ENCODE results near the gene SUN5. TPM values are rescaled to one million over a fixed set of nuclear protein-coding genes. Genes with fewer than 3 reads are reported as not detected.

SUN5 gene
- total RNA-seq, 1 experiment from 2014 or later, result not detected

DNA sequence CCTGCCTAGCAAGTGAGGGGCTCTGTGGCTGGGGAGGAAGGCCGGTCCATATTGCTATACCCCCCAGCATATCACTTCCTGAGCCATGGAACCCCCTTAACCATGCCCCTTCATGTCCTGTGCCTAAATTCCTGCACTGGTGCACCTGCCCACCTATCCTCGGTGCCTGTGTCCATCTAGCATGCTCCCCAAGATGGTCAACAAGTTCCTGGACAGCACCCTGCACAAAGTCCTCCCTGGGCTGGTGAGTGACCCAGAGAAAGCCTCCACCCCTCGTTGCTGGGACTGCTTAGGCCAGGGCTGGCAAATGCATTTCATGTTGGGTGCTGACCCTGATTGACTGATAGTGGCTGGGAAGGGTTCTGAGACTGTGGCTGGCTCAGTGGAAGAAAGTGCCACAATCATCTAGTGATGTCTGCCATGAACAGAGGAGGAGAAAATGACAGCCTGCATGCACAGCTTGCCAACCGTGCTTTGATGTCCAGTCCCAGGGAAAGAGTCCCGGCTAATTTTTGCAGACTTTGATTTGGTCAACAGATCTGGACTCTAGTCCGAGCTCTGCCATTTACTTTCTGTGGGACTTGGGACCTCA, 30.8 kb upstream of the SUN5 start:
- H3K27ac Mint-ChIP-seq, result no peak overlapping the region

More for the DNA sequence above, 30.8 kb upstream of the SUN5 start:
- no peak overlapping the region for H4K8ac ChIP-seq (replicated peaks; ENCODE audit: insufficient read length, low read depth, low read length)
- H3K4me1 ChIP-seq (ENCODE audit: insufficient read depth, low read length), result no peaks in the 10 kb centered on the region
- H3K27ac ChIP-seq (ENCODE audit: insufficient read length, low read depth, low read length), result no peak overlapping the region
- no peaks in the 10 kb centered on the region for H3K79me2 ChIP-seq (ENCODE audit: insufficient read depth, low read length)
- TF ChIP-seq, protein P1, sequence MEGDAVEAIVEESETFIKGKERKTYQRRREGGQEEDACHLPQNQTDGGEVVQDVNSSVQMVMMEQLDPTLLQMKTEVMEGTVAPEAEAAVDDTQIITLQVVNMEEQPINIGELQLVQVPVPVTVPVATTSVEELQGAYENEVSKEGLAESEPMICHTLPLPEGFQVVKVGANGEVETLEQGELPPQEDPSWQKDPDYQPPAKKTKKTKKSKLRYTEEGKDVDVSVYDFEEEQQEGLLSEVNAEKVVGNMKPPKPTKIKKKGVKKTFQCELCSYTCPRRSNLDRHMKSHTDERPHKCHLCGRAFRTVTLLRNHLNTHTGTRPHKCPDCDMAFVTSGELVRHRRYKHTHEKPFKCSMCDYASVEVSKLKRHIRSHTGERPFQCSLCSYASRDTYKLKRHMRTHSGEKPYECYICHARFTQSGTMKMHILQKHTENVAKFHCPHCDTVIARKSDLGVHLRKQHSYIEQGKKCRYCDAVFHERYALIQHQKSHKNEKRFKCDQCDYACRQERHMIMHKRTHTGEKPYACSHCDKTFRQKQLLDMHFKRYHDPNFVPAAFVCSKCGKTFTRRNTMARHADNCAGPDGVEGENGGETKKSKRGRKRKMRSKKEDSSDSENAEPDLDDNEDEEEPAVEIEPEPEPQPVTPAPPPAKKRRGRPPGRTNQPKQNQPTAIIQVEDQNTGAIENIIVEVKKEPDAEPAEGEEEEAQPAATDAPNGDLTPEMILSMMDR (conservative IDR thresholded peaks at IDR 0.05), result no peak
- no peaks in the 10 kb centered on the region for H3K4me1 Mint-ChIP-seq
- no peak overlapping the region for H2AFZ ChIP-seq (ENCODE audit: low read length)
- no peak overlapping the region for H2BK12ac ChIP-seq (ENCODE audit: insufficient read length, low read depth, low read length)
- H3K9me3 Mint-ChIP-seq, result peaks cover 2 to 4% of the 10 kb centered on the region in 2 experiments; a peak in 3 of 5 replicates
- no peaks in the 10 kb centered on the region for H3K79me1 ChIP-seq (ENCODE audit: insufficient read depth, low read depth, low read length, poor library complexity, severe bottlenecking)
- no peak overlapping the region for H3K56ac ChIP-seq (ENCODE audit: insufficient read length, low read depth, low read length)
- no peaks in the 10 kb centered on the region for H3K23me2 ChIP-seq (ENCODE audit: insufficient read length, low read depth, low read length, poor library complexity, severe bottlenecking)
- no peak overlapping the region for H2BK15ac ChIP-seq (ENCODE audit: low read depth, low read length)
- no peak overlapping the region for H2BK20ac ChIP-seq (ENCODE audit: low read depth, low read length, poor library complexity, severe bottlenecking)
- no peak overlapping the region for H3K4ac ChIP-seq (ENCODE audit: low read depth, low read length)
- no peak overlapping the region for H4K91ac ChIP-seq (ENCODE audit: insufficient read length, low read depth, low read length)
- H2BK5ac ChIP-seq (ENCODE audit: insufficient read length, low read length), result no peak overlapping the region
- H3K27me3 Mint-ChIP-seq (ENCODE audit: low read depth), result peaks cover 36% of the 10 kb centered on the region
- no peak overlapping the region for H3K18ac ChIP-seq (ENCODE audit: insufficient read length, low read depth, low read length)
- no peaks in the 10 kb centered on the region for H4K20me1 ChIP-seq (ENCODE audit: control insufficient read depth, insufficient read depth, insufficient read length)
- no peak overlapping the region for H3K23ac ChIP-seq (ENCODE audit: insufficient read length, low read depth, low read length)
- WGBS (ENCODE audit: extremely low coverage, insufficient read length, low lambda C conversion rate), result no CpG with 5 or more reads among the region's 6 CpGs
- H3K27me3 ChIP-seq (ENCODE audit: insufficient read depth, low read length), result no peaks in the 10 kb centered on the region
- H3K36me3 Mint-ChIP-seq (ENCODE audit: insufficient read depth in 1 of 3, low read depth in 3 of 3), result no peaks in the 10 kb centered on the region
- no peak overlapping the region for H3K4me2 ChIP-seq (ENCODE audit: insufficient read depth, insufficient read length, low read length)
- no peak overlapping the region for H2AK5ac ChIP-seq (ENCODE audit: insufficient read length, low read length)
- no peak overlapping the region for H4K5ac ChIP-seq (ENCODE audit: insufficient read length, low read depth, low read length)
- H3K14ac ChIP-seq (ENCODE audit: insufficient read depth, low read length), result no peak overlapping the region; the same call in 1 of the 2 replicates
- no peak overlapping the region for H3T11ph ChIP-seq (ENCODE audit: low read length)
- no peaks in the 10 kb centered on the region for H3K9me3 ChIP-seq (ENCODE audit: control insufficient read depth, low read depth, low read length)
- H3K9ac ChIP-seq (ENCODE audit: extremely low read depth, insufficient read length, low read length), result no peak overlapping the region
- no peak for DNase-seq
- H2BK120ac ChIP-seq (ENCODE audit: low read depth, low read length, poor library complexity, severe bottlenecking), result no peak overlapping the region
- H3K4me3 Mint-ChIP-seq, result no peak overlapping the region
